Tibial nerve (tissue), 3 donors: Measurements from ENCODE around the gene SPATA25.

Experiments used
- CTCF ChIP-seq, 5 experiments: fragments of 200-600 bp in 3 of 5; fragments of 450-650 bp in 2 of 5; sonication (generic) in 3 of 5; IDR thresholded peaks; one replicate each; pipeline ENCODE4 v1.5.1; 2016 to 2019; ENCODE audit warnings: antibody characterized with exemption in 5 of 5, mild to moderate bottlenecking in 3 of 5, moderate library complexity in 2 of 5
- POLR2A ChIP-seq, 2 donors: fragments of 450-650 bp; IDR thresholded peaks; one replicate each; pipeline ENCODE4 v1.6.1; 2017; ENCODE audit warnings: antibody characterized with exemption in 2 of 2, mild to moderate bottlenecking in 2 of 2, moderate library complexity in 2 of 2

- TF ChIP-seq CTCF (IDR thresholded peaks at IDR 0.05) (no peak), POLR2A (IDR thresholded peaks at IDR 0.05) (no peak)
These were observed 12.8 kb downstream of the SPATA25 start for GRCh38 chr20:45874576-45874975.
